ENCODE data around the gene MTR. TPM values are rescaled to one million over a fixed set of nuclear protein-coding genes. Genes with fewer than 3 reads are reported as not detected.

MTR gene
- total RNA-seq, 1 experiment from 2014 or later = 24.6 TPM

GRCh38 chr1:236808564-236809130, 13.6 kb downstream of the MTR start:
- ATAC-seq (no peak), DNase-seq (ENCODE audit: low read depth, low spot score) (no peak)
- Histone ChIP-seq H4K20me1 (ENCODE audit: insufficient read depth) (no peaks in the 10 kb centered on the region), H3K4me2 (ENCODE audit: low read length) (no peak overlapping the region), H3K9ac (ENCODE audit: low read length) (no peak overlapping the region), H3K9me3 (ENCODE audit: control insufficient read depth in 1 of 2, insufficient read depth in 1 of 2, low read depth in 1 of 2, low read length in 2 of 2) (no peaks in the 10 kb centered on the region), H2AFZ (ENCODE audit: low read depth, low read length, poor library complexity, severe bottlenecking) (no peak overlapping the region), H3K4me1 (ENCODE audit: control insufficient read depth in 1 of 2, insufficient read depth in 2 of 2, low read length in 2 of 2) (no peaks in the 10 kb centered on the region), H3K4me3 (replicated peaks in 1 of 2; ENCODE audit: low read depth in 1 of 2, low read length in 2 of 2) (no peak overlapping the region), H3K27me3 (ENCODE audit: insufficient read depth, low read length) (no peaks in the 10 kb centered on the region), H3K9me2 (ENCODE audit: insufficient read depth) (no peaks in the 10 kb centered on the region), H3K27ac (ENCODE audit: low read depth, low read length) (no peak overlapping the region), H3K79me2 (ENCODE audit: insufficient read depth, low read length) (peaks cover under 1% of the 10 kb centered on the region), H3K36me3 (ENCODE audit: control insufficient read depth in 1 of 2, insufficient read depth in 2 of 2, low read length in 2 of 2) (peaks cover 0 to 5% of the 10 kb centered on the region in 2 experiments; a peak in 2 of 4 replicates)
- no TSS peak for BruUV-seq (replicated peaks)
- TF ChIP-seq ELF1 (IDR thresholded peaks at IDR 0.05; ENCODE audit: borderline replicate concordance, low read depth) (no peak), SP1 (IDR thresholded peaks at IDR 0.05; ENCODE audit: low read depth) (no peak), TCF7L2 (IDR thresholded peaks at IDR 0.05; ENCODE audit: borderline replicate concordance, extremely low read depth, insufficient read depth, insufficient read length) (no peak), JUND (IDR thresholded peaks at IDR 0.05) (no peak)
- TF ChIP-seq, protein P1, sequence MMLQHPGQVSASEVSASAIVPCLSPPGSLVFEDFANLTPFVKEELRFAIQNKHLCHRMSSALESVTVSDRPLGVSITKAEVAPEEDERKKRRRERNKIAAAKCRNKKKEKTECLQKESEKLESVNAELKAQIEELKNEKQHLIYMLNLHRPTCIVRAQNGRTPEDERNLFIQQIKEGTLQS (IDR thresholded peaks at IDR 0.05) = no peak
- TF ChIP-seq, protein P2, sequence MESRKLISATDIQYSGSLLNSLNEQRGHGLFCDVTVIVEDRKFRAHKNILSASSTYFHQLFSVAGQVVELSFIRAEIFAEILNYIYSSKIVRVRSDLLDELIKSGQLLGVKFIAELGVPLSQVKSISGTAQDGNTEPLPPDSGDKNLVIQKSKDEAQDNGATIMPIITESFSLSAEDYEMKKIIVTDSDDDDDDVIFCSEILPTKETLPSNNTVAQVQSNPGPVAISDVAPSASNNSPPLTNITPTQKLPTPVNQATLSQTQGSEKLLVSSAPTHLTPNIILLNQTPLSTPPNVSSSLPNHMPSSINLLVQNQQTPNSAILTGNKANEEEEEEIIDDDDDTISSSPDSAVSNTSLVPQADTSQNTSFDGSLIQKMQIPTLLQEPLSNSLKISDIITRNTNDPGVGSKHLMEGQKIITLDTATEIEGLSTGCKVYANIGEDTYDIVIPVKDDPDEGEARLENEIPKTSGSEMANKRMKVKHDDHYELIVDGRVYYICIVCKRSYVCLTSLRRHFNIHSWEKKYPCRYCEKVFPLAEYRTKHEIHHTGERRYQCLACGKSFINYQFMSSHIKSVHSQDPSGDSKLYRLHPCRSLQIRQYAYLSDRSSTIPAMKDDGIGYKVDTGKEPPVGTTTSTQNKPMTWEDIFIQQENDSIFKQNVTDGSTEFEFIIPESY (IDR thresholded peaks at IDR 0.05; ENCODE audit: extremely low read depth, insufficient replicate concordance, low read length) = no peak
- ChIA-PET CTCF (no interaction called here), RAD21 (ENCODE audit: low non-redundant PET in 1 of 2, low total read pairs in 2 of 2, uncharacterized antibody in 2 of 2, unreplicated experiment in 2 of 2) (no interaction called here), POLR2A (interaction anchor here (0.9 kb wide), 1 partner anchor 13 kb away, joined by 3 read pairs; the partner anchor contains the start of gene MTR)
- intact Hi-C loops (cut with micrococcal nuclease) = no loop called here

- BruUV-seq (replicated peaks) = no TSS peak
- H3K27me3 ChIP-seq (ENCODE audit: insufficient read depth, low read length) = no peaks in the 10 kb centered on the region
- H3K4me2 ChIP-seq (ENCODE audit: low read length) = no peak overlapping the region
- H3K4me3 ChIP-seq (replicated peaks in 1 of 2; ENCODE audit: low read depth in 1 of 2, low read length in 2 of 2) = no peak overlapping the region
- RAD21 ChIA-PET (ENCODE audit: low non-redundant PET in 1 of 2, low total read pairs in 2 of 2, uncharacterized antibody in 2 of 2, unreplicated experiment in 2 of 2) = no interaction called here
- no peaks in the 10 kb centered on the region for H4K20me1 ChIP-seq (ENCODE audit: insufficient read depth)
- H3K9ac ChIP-seq (ENCODE audit: low read length) = no peak overlapping the region
- H3K79me2 ChIP-seq (ENCODE audit: insufficient read depth, low read length) = no peaks in the 10 kb centered on the region; the same call in none of the 2 replicates
- intact Hi-C loops (cut with micrococcal nuclease) = no loop called here
- no peaks in the 10 kb centered on the region for H3K9me2 ChIP-seq (ENCODE audit: insufficient read depth)
- no peaks in the 10 kb centered on the region for H3K4me1 ChIP-seq (ENCODE audit: control insufficient read depth in 1 of 2, insufficient read depth in 2 of 2, low read length in 2 of 2)
- ATAC-seq (no peak), DNase-seq (ENCODE audit: low read depth, low spot score) (no peak)
- peaks cover 0 to 5% of the 10 kb centered on the region in 2 experiments; a peak in 2 of 4 replicates for H3K36me3 ChIP-seq (ENCODE audit: control insufficient read depth in 1 of 2, insufficient read depth in 2 of 2, low read length in 2 of 2)
- H2AFZ ChIP-seq (ENCODE audit: low read depth, low read length, poor library complexity, severe bottlenecking) = no peak overlapping the region
- H3K9me3 ChIP-seq (ENCODE audit: control insufficient read depth in 1 of 2, insufficient read depth in 1 of 2, low read depth in 1 of 2, low read length in 2 of 2) = no peaks in the 10 kb centered on the region
- no peak overlapping the region for H3K27ac ChIP-seq (ENCODE audit: low read depth, low read length)
- POLR2A ChIA-PET = no interaction called here
- CTCF ChIA-PET = no interaction called here
- TF ChIP-seq ELF1 (IDR thresholded peaks at IDR 0.05; ENCODE audit: borderline replicate concordance, low read depth) = no peak
- TF ChIP-seq EZH2 (IDR thresholded peaks at IDR 0.05) = no peak
- no peak for TF ChIP-seq CBX3 (IDR thresholded peaks at IDR 0.05; ENCODE audit: low read depth)
- no peak for TF ChIP-seq CEBPB (IDR thresholded peaks at IDR 0.05; ENCODE audit: low read depth)
- TF ChIP-seq RAD21 (IDR thresholded peaks at IDR 0.05; ENCODE audit: low read depth) = no peak
- TF ChIP-seq, protein P2 (IDR thresholded peaks at IDR 0.05; ENCODE audit: extremely low read depth, insufficient replicate concordance, low read length) = no peak
- TF ChIP-seq, protein P1 (IDR thresholded peaks at IDR 0.05) = no peak
- no peak for TF ChIP-seq EGR1 (IDR thresholded peaks at IDR 0.05; ENCODE audit: low read depth)
- TF ChIP-seq EZH2phosphoT487 (IDR thresholded peaks at IDR 0.05; ENCODE audit: borderline replicate concordance) = no peak
These were observed 14.1 kb downstream of the MTR start for GRCh38 chr1:236809148-236809547.

All from HCT116 (cell line).